Panc1 (cell line): ENCODE measurements around the gene TNPO3. TPM values are rescaled to one million over a fixed set of nuclear protein-coding genes. Genes with fewer than 3 reads are reported as not detected.

Experiments
- ATAC-seq: fragments of 200-7000 bp; cut with Tn5 transposase; 2 replicates; pipeline ENCODE4 v1.9.1; 2020; ENCODE audit warnings: mild to moderate bottlenecking, moderate library complexity
- BruUV-seq: library from RNA; stranded (reverse); fragments of 400-500 nt; replicated peaks from 2 replicates; lab custom pipeline; 2021; lab: Mats Ljungman, UMichigan
- CTCF ChIA-PET: fragments of 300-600 bp; sonication (Branson Sonifier 250); formaldehyde crosslinking; loops from one replicate; lab custom pipeline; 2022; ENCODE audit warnings: antibody characterized with exemption; lab: Charles Lee
- POLR2A ChIA-PET: fragments of 300-600 bp; sonication (Branson Sonifier 250); formaldehyde crosslinking; loops from one replicate; lab custom pipeline; 2022; ENCODE audit warnings: antibody characterized with exemption; lab: Charles Lee
- DNase-seq: peaks from one replicate; pipeline ENCODE4 v3.0.0-alpha.2; 2010; ENCODE audit warnings: low read depth, low spot score
- H3K27ac ChIP-seq: 2 replicates; pipeline ENCODE4 v1.5.1; 2011; ENCODE audit warnings: mild to moderate bottlenecking, low read length, inconsistent platforms
- H3K27me3 ChIP-seq: fragments of 200-500 bp; sonication (Bioruptor generic); 2 replicates; pipeline ENCODE4 v1.6.0; 2014; ENCODE audit warnings: low read length, inconsistent platforms; ENCODE audit not compliant: control insufficient read depth, insufficient read depth
- H3K36me3 ChIP-seq: fragments of 200-500 bp; sonication (Bioruptor generic); 2 replicates; pipeline ENCODE4 v1.5.1; 2014; ENCODE audit warnings: inconsistent platforms, mild to moderate bottlenecking, low read length, moderate library complexity; ENCODE audit not compliant: control insufficient read depth, insufficient read depth
- H3K4me1 ChIP-seq: 2 replicates; pipeline ENCODE4 v1.5.1; 2011; ENCODE audit warnings: inconsistent platforms, mild to moderate bottlenecking, low read length, moderate library complexity; ENCODE audit not compliant: control insufficient read depth, insufficient read depth
- H3K4me3 ChIP-seq, 2 experiments: 2 replicates each; pipeline ENCODE4 v1.5.1; 2011 to 2012; ENCODE audit warnings: low read depth in 2 of 2, low read length in 2 of 2, mild to moderate bottlenecking in 2 of 2, inconsistent platforms in 1 of 2, moderate library complexity in 1 of 2
- H3K9me3 ChIP-seq: fragments of 200-500 bp; sonication (Bioruptor generic); 2 replicates; pipeline ENCODE4 v1.5.1; 2014; ENCODE audit warnings: low read depth, mild to moderate bottlenecking, inconsistent platforms, low read length, moderate library complexity; ENCODE audit not compliant: control insufficient read depth, insufficient read depth
- CTCF ChIP-seq: fragments of 450-650 bp; IDR thresholded peaks from 2 replicates; pipeline ENCODE4 v1.5.1; 2017; ENCODE audit warnings: mild to moderate bottlenecking
- POLR2AphosphoS5 ChIP-seq: IDR thresholded peaks from 2 replicates; pipeline ENCODE4 v1.6.1; 2012; ENCODE audit warnings: mild to moderate bottlenecking, low read depth, low read length, moderate library complexity
- REST ChIP-seq, 2 experiments: IDR thresholded peaks; 2 replicates each; pipeline ENCODE4 v1.6.1; 2011 to 2012; ENCODE audit warnings: low read depth in 2 of 2, control low read depth in 1 of 2, low read length in 1 of 2, mild to moderate bottlenecking in 1 of 2, moderate library complexity in 1 of 2; ENCODE audit not compliant: insufficient read depth in 1 of 2
- SIN3A ChIP-seq: IDR thresholded peaks from 2 replicates; pipeline ENCODE4 v1.6.1; 2012; ENCODE audit warnings: low read depth, mild to moderate bottlenecking, low read length, moderate library complexity, borderline replicate concordance; ENCODE audit not compliant: insufficient read depth
- TCF7L2 ChIP-seq: IDR thresholded peaks from 2 replicates; pipeline ENCODE4 v1.6.1; 2011; ENCODE audit warnings: mild to moderate bottlenecking, low read depth, low read length, inconsistent platforms
- in situ Hi-C: cut with HindIII; loops from 2 replicates; pipeline ENCODE4 v1.10.0; 2016; ENCODE audit warnings: low sequenced_read_pairs, low pct_unique_long_range_greater_than_20kb
- intact Hi-C: fragments of 100-400 bp; cut with micrococcal nuclease; formaldehyde crosslinking; loops from one replicate; pipeline ENCODE4 v1.10.0; 2022; ENCODE audit not compliant: unreplicated experiment
- total RNA-seq: library from RNA; stranded (reverse); gene quantifications from one replicate; pipeline ENCODE4 v1.2.1, GENCODE V29; 2021; ENCODE audit not compliant: unreplicated experiment

TNPO3 gene
- total RNA-seq, 1 experiment from 2014 or later = 71.8 TPM

- no peak for ATAC-seq
- no peak for TF ChIP-seq CTCF
- TF ChIP-seq SIN3A = no peak
- TF ChIP-seq REST (IDR thresholded peaks at IDR 0.05; ENCODE audit: insufficient read depth in 1 of 2, low read depth in 2 of 2, low read length in 1 of 2) = no peak
- no peak for TF ChIP-seq TCF7L2
- TF ChIP-seq POLR2AphosphoS5 = no peak
- in situ Hi-C loops (no loop called here), intact Hi-C loops (loop anchor here (10.0 kb wide), 1 partner anchor 160 kb away; the partner anchor contains the start of gene IRF5)
- ChIA-PET CTCF (interaction anchor here (1.2 kb wide), 1 partner anchor 26 kb away, joined by 7 read pairs; no protein-coding TSS in a partner anchor), POLR2A (no interaction called here)
- H3K4me3 ChIP-seq = no peak overlapping the region
- H3K36me3 ChIP-seq = no peaks in the 10 kb centered on the region
- no peaks in the 10 kb centered on the region for H3K4me1 ChIP-seq
- no peak for DNase-seq
- no peak overlapping the region for H3K27ac ChIP-seq
- no TSS peak for BruUV-seq
- peaks cover 3% of the 10 kb centered on the region; the same call in 1 of the 2 replicates for H3K27me3 ChIP-seq
- H3K9me3 ChIP-seq = no peaks in the 10 kb centered on the region
Measured at GRCh38 chr7:129094501-129094900, 39.6 kb upstream of the TNPO3 start.

GRCh38 chr7:129093867-129094456, 39.1 kb upstream of the TNPO3 start:
- CTCF ChIA-PET = interaction anchor here (1.2 kb wide), 1 partner anchor 26 kb away, joined by 7 read pairs; no protein-coding TSS in a partner anchor
- in situ Hi-C loops (no loop called here), intact Hi-C loops (loop anchor here (10.0 kb wide), 1 partner anchor 159 kb away; the partner anchor contains the start of gene IRF5)
- H3K9me3 ChIP-seq = no peaks in the 10 kb centered on the region
- no peak overlapping the region for H3K4me3 ChIP-seq
- ATAC-seq (no peak), DNase-seq (no peak)
- POLR2A ChIA-PET = no interaction called here
- BruUV-seq = no TSS peak
- peaks cover 3% of the 10 kb centered on the region; the same call in 1 of the 2 replicates for H3K27me3 ChIP-seq
- no peaks in the 10 kb centered on the region for H3K4me1 ChIP-seq
- H3K27ac ChIP-seq = no peak overlapping the region
- TF ChIP-seq REST (IDR thresholded peaks at IDR 0.05; ENCODE audit: insufficient read depth in 1 of 2, low read depth in 2 of 2, low read length in 1 of 2) (no peak), CTCF (no peak), SIN3A (no peak)
- no peaks in the 10 kb centered on the region for H3K36me3 ChIP-seq
